ENCODE results near the gene DNAI2. TPM values are rescaled to one million over a fixed set of nuclear protein-coding genes. Genes with fewer than 3 reads are reported as not detected.
"Not testable (repeated sequence)": the region's sequence is repeated elsewhere in the genome, so short reads cannot be mapped to it uniquely, and the experiment has no call there.

Gene DNAI2
- total RNA-seq, 1 donor from 2014 or later: not detected

DNA sequence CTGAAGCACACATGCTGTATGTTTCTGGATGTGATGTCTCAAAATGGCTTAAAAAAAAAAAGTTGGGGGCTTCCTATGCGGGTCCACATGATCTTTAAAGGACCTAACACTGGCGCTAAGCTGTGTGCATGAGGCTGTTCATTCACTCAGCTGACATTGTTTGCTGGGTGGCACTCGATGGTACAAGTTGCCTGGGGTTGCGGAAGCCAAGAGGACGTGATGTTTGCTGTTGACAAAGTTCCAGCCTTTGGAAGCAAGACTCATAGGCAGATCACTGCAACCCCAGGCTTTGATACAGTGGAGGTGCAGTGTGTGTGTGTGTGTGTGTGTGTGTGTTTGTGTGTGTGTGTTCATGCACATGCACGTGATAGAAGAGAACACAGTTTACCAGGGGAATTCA, 29.5 kb upstream of the DNAI2 start:
- no peak for DNase-seq (ENCODE audit: low read depth, low spot score)

DNA sequence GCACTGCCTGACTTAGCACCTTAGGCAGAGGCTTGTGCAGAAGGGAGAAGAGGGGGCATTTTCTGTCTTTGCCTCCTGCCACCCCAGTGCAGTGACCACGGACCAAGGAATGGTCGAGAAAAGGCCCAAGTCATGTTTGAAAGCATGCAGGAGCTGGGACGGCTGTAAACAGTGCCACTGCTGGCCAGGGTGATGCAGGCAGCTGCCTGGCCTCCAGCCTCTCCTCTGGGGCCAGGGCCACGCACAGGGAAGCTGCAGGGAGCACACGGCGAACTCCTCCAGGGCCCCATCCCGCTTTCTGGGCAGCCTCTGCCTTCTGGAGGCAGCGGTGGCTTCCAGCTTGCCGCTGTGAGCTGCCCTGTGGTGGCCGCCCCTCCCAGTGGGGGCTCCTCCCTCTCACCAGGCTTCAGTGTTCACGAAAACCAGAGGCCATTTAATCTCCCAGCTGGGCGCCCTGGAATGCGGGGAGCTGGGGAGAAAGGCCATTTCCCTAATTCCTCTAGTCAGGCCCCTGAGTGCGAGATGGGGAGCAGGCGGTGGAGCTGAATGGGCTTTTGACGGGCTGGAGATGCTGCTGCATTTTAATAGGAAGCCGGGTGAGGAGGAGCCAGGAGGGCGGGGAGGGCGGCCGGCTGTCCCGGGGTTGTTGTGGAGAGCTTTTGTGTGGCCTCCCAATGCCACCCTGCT, 28.7 kb upstream of the DNAI2 start:
- no peak for DNase-seq (ENCODE audit: low read depth, low spot score)

DNA sequence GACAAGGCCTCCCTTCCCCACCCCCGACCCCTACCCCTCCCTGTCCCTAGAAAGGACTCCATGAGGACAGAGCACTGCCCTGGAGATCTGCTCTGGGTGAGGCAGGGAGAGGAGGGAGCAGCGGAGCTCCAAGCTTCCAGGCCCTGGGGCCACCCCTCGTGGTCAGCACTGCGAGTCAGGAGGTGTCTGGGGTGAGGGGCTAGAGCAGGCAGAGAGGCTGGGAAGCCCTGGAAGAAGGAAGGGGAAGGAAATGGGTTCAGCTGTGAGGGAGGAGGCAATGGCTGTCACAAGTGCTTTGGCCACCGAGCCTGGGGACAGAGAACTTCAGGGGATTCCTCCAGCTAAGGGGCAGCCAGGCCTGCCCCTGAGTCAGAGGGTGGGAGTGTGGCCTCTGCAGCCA, 28.2 kb upstream of the DNAI2 start:
- DNase-seq (ENCODE audit: low read depth, low spot score): no peak

DNA sequence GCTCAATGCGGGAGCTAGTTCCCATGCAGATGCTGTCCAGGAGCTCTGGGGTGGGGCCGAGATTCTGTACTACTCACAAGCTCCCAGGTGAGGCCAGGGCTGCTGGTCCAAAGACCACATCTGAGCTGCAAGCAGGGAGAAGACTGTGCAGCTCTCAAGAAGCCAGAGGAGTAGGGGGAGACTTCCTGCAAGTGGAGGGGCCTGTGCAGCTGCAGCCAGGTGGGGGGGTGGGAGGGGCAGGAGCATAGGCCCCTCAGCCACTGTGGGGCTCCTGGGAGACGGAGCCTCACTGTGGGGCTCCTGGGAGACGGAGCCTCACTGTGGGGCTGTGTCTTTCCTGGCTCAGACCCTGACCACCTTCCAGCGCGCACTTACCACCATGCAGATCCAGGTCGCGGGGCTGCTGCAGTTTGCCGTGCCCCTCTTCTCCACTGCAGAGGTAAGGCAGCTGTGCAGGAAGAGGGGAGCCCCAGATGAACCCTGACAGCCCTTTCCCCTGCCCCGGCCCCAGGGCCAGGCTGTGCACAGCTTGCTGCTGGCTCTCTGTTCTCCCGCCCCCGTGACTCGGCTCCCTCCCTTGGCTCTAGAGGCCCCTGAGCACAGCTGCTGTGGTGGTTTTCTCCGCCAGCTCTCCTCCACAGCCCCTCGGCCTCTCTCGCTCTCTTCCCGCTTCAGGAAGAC, 24.3 kb upstream of the DNAI2 start:
- no peak for DNase-seq (ENCODE audit: low read depth, low spot score)

DNA sequence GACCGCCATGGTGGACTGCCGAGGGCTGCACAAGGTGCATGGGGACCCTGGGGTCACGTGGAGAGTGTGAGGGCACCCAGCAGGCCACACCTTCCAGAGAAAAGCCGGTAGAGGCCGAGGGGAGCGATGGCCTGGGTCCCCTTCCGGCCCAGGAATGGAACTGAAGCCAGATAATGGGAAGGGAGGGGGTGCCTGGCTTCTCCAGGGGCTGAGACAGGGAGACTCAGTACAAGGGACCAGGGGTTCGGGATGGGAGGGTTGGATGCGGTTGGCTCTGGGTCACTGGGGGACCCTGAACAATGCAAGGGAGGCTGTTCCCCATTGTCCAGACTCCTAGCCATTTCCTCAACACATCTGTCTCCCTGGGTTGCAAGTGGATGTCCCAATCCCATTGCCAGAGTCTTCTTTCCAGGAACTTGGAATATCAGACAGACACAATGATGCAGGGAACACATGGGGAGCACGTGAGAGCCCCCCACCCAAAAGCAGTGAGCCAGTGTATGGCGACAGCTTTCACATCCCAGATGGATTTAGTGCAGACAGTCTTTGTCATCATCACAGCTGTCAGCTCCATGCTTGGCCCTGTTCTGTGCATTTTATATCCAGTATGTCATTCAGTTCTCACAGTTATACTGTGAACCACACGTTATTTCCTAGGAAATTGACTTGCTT, 23.6 kb upstream of the DNAI2 start:
- DNase-seq (ENCODE audit: low read depth, low spot score): no peak

DNA sequence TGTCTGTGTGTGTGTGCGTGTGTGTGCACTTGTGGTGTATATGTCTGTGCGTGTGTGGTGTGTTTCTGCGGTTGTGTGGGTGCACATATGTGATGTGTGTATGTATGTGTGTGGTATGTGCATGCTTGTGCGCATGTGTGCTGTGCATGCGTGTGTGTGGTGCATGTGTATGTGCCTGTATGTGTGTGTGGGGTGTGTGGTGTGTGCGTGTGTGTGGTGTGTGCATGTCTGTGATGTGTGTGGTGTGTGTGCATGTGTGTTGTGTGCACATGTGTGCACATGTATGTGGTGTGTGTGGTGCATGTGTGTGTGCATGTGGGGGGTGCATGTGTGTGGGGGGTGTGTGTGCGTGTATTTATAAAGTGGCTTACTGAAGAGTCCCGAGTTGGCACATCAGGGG, 23.0 kb upstream of the DNAI2 start:
- no peak for DNase-seq (ENCODE audit: low read depth, low spot score)

DNA sequence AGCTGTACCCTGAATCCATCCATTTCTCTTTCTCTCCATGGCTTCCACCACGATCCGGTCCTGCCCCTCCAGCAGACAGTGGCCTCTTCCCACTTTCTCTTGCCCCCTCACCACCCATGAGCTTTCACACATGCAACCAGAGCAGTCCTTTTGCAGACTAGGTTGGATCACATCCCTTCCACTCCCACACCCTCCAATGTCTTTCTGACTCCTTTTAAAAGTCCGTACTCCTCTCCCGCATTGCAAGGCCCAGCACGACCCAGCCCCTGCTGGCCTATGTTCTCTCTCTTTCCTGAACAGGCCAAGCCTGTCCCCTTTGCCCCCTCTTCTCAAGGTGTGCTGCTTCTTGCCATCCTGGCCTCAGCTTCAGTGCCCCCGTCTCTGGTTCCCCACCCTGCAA, 22.5 kb upstream of the DNAI2 start:
- no peak for DNase-seq (ENCODE audit: low read depth, low spot score)

DNA sequence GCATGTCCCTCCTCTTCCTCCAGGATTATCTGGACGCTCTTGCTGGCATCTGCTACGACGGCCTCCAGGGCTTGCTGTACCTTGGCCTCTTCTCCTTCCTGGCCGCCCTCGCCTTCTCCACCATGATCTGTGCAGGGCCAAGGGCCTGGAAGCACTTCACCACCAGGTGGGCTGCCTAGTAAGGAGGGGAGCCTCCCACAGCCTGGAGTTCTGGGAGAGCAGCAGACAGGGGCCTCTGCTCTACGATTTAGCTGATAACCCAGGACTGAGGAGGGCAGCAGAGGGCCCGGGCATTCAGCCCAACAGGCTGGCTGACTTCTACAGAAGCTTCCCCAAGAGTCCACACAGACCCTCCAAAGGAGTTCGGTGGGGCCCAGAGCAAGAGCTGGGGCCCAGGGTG, 21.8 kb upstream of the DNAI2 start:
- no peak for DNase-seq (ENCODE audit: low read depth, low spot score)

DNA sequence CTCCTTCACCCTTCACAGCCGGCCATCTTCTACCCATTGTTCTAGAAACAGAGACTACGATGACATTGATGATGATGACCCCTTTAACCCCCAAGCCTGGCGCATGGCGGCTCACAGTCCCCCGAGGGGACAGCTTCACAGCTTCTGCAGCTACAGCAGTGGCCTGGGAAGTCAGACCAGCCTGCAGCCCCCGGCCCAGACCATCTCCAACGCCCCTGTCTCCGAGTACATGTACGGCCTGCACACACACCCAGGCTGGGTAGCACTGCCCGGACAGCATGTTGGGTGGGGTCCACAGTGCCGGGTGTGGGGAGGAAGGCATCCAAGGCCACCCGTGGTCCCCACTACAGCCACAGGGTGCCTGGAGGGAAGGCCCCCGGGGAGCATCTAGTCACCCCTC, 21.0 kb upstream of the DNAI2 start:
- DNase-seq (ENCODE audit: low read depth, low spot score): no peak

DNA sequence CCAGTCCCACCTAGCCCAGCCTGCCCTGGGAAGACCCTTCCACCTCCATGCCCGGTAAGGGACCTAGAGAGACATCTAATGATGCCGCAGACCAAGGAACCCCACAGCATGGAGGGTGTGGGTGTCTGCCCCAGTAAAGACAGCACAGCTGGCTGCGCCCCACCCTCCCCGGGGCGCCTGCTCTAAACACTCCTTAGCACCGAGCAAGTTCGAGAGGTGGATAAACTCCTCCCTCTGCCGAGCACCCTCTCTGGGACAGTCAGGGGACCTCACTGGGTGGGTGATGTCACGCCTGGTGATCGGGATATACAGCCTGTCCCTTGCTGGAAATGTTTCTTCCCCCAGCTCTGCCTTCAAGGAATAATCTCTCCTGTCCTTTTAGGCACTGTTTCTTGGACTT, 16.7 kb upstream of the DNAI2 start:
- DNase-seq (ENCODE audit: low read depth, low spot score): no peak

DNA sequence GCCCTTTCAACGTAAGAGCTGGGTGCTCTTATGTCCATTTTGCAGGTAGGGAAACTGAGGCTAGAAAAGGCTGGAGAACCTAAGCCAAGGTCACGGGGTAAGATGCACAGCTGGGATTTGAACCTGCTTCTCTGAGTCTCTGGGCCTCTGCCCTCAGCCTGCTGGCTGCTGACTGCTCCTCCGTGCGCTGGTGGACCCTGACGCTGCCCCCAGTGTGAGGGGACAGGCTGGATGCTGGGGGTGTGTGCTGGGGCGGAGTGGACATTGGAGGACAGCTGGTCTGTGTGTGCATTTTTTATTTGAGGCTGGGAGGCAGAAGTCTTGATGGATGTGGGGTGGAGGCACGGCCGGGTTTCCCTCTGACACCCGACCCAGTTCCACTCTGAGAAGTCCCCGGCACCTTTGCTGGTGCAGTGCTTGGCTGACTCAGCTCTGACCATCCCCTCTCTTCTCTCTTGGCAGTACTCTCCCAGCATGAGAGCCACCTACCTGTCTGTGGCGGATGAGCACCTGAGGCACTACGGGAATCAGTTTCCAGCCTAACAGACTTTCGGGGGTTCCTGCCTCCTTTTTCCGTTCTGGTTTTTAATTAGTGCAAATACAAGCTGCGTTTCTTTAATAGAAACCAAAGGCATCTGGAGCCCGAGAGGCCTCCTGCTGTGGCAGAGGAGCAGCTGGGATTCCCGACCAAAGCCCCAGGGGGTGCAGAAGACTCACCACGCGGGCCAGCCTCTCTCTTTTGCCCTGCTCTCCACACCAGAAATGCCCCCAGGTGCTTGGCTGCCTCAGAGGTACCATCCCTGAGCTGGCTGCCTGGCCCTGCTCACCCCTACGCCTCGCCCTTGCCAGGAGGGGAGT, 14.1 kb upstream of the DNAI2 start:
- no peak for DNase-seq (ENCODE audit: low read depth, low spot score)

DNA sequence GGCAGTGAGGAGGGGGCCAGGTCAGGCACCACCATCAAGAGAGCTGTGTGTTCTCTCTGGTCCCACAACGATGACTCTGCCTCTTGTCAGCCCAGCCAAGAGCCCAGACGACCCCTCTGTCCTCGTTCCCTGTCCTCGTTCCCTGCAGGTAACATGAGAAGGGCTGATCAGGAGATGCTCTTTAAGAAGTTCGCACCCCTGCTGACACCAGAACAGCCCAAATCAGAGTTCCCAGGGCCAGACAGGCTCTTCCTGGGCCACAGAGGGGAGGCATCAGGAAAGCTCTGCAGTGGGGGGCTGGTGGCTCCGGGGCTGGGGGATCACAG, 13.5 kb upstream of the DNAI2 start:
- DNase-seq (ENCODE audit: low read depth, low spot score): no peak

DNA sequence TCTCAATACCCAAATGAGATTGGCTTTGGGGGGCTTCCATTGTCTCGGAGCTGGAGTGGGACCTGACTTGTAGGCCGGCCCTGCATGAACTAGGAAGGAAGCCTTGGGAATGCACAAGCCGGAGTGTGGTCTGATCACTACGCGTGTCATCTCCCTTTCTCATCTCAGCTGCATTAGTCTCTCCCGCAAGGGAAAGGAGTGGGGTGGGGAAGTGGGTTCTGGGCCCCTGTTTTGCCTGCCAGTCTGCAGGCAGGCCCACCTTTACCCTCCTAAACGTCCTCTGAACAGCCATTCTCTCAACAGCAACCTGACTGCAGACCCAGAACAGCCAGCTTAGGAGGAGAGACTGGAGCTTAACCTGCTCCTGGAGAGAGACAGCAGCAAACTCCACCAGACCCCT, 11.4 kb upstream of the DNAI2 start:
- no peak for DNase-seq (ENCODE audit: low read depth, low spot score)

DNA sequence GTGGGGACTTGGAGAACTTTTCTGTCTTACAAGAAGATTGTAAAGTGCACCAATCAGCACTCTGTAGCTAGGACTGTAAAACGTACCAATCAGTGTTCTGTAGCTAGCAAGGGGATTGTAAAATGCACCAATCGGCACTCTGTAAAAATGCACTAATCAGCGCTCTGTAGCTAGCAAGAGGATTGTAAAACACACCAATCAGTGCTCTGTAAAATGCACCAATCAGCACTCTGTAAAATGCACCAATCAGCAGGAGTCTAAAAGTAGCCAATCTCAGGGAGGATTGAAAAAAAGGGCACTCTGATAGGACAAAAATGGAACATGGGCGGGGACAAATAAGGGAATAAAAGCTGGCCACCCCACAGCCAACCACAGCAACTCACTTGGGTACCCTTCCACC, 7.0 kb upstream of the DNAI2 start:
- not testable (repeated sequence) for DNase-seq (ENCODE audit: low read depth, low spot score)

DNA sequence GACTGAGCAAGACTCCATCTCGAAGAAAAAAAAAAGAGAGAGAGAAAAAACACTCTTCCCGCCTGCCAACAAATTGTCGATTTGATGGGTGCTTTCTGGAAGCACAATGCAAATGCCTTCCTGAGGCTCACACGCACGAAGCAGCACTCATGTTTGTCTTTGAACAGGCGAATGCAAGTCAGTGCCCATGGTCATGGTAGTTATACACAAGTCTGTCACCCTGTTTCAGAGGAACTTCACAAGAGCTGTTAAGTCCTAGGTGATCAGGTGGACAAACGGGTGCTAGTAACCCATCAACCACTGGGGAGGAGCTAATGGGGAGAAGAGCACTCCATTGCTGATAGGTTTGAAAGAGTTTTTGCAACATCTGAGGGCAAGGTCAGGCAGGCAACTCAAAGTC, 6.5 kb upstream of the DNAI2 start:
- no peak for DNase-seq (ENCODE audit: low read depth, low spot score)

DNA sequence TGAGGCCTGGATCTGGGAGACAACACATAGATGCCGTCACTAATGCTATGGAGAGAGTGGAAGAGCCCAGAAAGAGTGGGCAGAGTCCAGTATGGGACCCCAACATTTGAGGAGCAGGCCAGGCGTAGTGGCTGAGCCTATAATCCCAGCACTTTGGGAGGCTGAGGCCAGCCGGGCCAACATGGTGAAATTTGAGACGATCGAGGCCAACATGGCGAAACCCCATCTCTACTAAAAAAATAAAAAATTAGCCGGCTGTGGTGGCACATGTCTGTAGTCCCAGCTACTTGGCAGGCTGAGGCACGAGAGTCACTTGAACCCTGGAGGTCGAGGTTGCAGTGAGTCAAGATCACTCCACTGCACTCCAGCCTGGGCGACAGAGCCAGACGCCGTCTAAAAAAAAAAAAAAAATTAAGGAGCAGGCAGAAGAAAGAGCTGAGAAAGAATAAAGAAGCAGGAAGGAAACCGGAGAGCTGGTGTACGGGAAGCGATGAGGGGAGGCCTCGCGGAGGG, 6.0 kb upstream of the DNAI2 start:
- no peak for DNase-seq (ENCODE audit: low read depth, low spot score)

DNA sequence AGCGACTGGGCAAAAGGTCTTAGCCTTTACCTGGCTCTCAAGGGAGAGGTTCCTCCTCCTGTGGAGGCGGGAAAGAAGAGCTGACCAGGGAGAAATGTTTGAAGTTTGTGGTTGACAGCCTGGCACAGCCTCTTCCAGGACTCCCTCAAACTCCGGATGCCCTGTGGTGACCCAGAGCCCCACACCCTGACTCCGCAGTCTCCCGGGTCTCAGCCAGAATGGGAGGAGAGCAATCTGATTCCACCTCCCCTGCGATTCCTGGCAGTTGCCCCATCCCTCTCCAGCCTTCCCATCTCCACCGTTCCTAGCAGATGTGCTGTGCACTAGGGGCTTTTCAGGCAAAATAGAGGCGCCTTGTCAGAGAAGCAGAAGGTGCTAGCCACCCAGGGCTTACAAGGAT, 5.5 kb upstream of the DNAI2 start:
- no peak for DNase-seq (ENCODE audit: low read depth, low spot score)

DNA sequence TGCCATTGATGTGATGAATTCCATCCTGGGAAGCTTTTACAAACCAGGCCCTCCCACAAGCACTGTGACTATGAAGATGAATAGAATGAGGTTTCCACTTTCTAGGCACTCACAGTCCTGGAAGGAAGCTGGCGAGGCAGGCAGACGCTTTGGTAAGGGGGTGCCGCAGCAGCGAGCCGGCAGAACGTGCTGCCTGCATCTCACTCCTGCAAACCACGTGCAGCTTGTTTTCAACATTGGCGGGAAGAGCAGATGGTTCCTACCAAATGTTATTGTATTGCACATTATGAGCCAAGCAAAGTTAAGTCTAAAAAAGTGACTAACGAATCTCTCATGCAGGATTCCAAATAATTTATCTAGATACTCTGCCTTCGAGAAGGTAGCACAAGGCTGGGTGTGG, 3.7 kb upstream of the DNAI2 start:
- DNase-seq (ENCODE audit: low read depth, low spot score): no peak

DNA sequence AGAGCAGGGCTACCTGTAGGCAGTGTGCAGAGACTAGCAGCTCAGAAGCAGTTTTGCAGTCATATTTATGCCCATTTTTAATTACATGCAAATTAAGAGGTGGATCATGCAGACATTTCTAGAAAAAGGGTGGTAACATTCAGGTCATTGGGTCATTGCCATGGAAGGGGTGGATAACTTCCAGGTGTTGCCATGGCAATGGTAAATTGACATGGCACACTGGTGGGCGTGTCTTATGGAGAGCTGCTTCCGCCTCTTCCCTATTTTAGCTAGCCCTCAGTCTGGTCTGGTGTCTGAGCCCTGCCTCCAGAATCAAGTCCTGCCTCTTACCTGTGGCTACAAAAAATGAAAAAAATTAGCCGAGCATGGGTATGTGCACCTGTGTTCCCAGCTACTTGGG, 2.8 kb upstream of the DNAI2 start:
- DNase-seq (ENCODE audit: low read depth, low spot score): no peak

DNA sequence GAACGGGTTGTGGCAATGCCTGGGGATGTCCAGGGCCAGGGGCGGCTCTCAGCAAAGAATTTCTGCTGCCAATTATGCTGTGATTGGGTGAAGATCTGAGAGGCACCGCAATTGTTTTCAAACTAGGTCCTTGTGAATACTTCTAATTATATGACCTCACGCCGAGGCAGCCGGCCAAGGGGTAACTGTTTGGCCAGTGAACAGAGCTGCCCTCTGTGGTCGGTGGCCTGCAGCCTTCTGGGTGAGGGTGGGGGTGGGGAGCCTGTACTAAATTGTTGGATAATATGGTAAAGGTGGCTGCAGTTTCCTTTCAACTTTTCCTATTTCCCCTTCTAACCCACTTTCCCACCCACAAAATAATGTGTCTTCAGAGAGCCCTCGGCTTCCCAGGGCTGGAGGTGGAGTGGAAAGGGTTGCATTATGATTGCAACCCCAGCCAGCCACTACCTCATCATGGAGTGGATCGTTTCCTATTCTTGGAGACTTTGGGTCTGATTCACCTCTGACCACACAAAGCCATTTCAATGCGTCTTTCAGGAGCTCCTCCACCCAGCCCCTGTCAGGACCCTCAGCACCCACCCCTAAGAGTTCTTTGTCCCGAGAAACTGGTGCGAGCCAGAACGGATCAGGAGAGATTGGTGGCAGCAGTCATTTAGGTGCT, 2.0 kb upstream of the DNAI2 start:
- no peak for DNase-seq (ENCODE audit: low read depth, low spot score)

DNA sequence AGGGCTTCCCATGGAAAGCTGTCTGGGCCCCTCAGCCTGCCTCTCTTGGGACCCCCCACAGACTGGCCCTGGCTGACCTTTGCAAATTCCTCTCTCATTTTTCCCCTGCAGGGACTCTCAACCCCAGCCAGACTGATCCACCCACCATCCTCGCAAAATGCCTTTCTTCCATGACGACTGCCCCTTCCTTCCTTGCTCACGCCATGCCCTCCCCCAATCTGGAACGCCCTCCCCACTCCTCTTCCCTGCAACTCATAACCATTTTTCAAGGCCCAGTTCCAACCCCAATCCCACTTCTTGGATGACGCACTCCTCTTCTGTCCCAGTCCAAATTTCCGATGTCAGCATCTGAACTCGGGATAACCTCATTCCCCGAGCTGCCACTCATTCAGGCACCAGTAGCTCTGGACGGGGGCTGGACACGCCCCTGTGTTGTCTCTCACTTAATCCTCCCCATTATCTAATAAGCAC, 1.3 kb upstream of the DNAI2 start:
- no peak for DNase-seq (ENCODE audit: low read depth, low spot score)

Data from pulmonary artery endothelial cell (primary cell).